HG02571 (cell line): ENCODE results near the gene RALGAPA2.

Experiments used
- ATAC-seq: cut with Tn5 transposase; IDR thresholded peaks from one replicate; pipeline ENCODE4 v1.9.1; 2021; ENCODE audit warnings: mild to moderate bottlenecking, moderate library complexity; ENCODE audit not compliant: unreplicated experiment

RALGAPA2 gene

DNA sequence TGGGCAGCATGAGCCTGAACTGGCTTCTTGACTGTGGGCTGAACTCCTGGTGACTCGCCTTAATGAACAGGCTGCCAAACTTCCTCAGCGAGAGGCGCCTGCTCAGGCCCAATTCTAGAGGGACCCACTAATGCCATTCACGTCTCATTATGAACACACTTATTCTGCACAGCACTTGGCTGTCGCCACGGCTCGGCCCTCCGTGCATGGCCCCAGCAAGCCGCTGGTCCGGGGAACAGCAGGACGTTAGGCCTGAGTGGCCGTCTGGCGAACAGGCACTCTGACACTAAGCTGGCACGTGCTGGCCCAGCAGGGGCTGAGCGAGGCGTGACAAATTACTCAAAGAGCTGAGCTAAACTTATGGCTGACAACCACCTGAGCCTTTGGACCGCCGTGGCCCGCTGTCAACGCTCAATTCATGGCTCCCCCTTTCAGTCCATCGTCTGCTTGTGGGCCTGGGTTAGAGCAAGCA is 298.6 kb downstream of the RALGAPA2 start:
- no peak for ATAC-seq

DNA sequence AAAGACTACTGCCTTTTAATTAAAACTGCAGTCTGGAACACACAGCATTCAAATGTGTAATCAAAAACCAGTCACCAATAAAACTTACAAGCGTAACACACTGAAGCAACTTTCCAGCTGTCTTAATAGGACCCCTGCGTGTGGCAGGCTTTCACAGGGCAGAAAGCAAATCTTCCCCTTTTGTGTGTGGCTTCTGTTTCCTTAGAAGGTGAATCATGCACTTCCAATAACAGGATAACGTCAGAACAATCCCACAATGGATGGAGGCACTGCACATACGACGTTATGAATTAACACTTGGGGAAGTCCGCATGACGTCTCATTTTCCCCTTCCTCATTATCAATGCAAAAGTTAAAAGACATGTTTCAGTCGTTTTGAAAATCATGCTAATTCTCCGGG is 299.7 kb downstream of the RALGAPA2 start:
- ATAC-seq: no peak

- ATAC-seq: no peak
Measured at GRCh38 chr20:20411836-20412235, 300.6 kb downstream of the RALGAPA2 start.

- ATAC-seq: no peak
Measured at GRCh38 chr20:20411402-20411801, 301.0 kb downstream of the RALGAPA2 start.

DNA sequence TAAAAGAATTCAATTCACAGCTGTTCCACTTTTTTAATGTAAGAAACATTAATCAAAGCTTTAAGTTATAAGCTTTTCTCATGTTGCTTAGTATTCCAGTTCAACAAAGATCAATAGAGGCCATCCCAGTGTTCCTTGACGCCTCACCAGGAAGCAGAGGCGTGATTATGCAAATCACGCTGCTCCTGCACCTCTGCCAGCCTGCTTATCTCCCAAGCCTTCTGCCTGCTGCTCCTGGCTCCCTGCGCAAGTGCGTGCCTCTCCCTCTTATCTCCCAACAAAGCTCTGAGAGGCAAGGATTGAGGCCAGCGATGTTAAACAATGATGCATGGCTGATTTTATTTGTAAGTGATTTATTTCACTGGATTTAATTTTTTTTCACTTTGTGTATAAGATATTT is 301.8 kb downstream of the RALGAPA2 start:
- ATAC-seq: no peak

DNA sequence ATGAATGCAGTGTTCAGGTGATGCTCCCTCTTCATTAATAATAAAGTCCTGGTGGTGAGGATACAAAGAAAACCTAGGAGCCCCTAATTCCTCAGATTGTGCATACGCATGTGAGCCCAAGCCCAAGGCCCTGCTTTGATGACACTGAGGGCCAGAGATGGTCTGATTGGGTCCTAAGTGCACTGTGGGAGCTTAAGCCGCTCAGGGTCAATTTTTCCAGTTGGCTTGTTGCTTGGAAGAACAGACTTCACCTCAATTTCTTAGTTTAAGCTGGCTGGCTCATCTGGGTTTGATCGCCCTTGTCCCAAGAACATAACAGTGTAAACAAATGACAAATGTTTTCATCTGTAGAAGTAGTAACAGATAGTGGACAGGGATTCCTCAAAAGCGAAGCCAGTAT is 303.1 kb downstream of the RALGAPA2 start:
- ATAC-seq: no peak

DNA sequence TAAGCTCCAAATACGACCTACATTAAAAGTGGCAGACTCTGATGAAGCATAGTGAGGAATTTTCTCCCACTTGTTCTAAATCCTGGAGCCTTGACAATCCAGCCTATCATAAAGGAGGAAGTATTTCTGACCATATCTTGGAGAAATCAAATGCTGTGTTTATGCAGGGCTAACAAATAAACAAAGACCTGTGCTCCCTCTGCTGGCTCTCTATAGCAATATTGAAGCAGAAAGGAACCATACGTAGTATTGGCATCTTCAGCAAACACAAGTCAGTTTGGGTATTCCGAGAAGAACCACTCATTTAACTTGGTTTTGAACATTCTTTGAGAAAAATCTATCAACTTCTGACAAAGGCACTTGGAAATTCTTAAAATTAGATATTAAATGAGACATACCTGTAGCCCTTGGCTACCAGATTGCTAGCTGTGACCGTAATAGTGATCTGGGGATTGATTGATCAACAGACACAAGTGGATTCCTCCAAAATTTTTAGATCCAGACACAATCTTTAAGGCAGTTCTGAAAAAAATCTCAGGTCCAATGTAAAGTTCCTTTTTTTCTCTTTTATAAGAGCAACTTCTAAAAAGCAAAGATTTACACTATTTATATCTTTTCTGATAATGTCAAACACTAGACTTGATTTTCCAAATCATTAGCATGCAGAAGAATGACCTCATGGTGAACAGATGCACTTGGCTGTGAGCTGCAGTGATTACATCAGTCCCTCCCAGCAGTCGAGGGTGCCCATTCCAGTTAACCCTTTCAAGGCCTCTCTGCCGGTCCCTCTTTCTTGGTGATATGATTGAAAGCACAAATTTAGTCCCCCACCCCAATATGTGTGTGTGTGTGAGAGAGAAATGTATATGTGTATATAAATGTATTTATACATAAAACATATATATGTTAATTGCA is 304.3 kb downstream of the RALGAPA2 start:
- no peak for ATAC-seq

DNA sequence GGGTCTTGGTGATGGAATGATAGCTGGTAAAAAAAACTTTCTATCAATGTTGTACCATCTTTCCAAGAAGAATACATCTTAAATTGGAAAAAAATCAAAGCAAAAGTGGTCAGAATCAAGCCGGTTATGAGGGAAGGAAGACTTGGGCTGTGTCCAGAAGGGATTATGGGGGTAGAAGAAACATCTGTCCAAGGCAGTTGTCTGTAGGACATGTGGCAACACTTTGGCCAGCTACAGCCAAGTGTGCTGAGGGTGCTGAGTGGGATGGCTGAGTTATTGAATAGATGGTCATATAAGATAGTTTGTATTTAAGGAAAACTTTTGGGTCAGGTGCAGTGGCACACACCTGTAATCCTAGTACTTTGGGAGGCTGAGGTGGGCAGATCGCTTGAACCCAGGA is 306.1 kb downstream of the RALGAPA2 start:
- ATAC-seq: no peak

- no peak for ATAC-seq
Measured at GRCh38 chr20:20405623-20406022, 306.8 kb downstream of the RALGAPA2 start.

DNA sequence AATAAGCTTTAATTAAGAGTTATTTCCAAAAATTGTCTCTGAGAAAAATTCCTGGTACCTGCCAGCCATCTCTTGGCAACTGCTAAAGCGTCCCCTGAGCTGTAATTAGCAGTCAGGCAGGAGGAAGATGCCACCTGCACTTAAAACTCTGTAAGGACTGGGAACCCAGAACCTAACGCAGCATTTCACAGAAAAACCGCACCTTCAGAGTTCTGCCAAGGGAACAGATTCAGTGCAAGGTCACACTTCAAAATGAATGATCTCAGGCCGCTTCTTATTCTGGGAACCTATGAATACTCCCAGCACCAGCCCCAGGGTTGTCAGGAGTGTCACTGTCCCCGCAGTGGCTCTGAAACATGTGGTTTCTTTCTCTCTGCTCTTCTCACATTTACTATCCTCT is 307.8 kb downstream of the RALGAPA2 start:
- no peak for ATAC-seq

GRCh38 chr20:20401991-20402390 is 310.5 kb downstream of the RALGAPA2 start:
- no peak for ATAC-seq

GRCh38 chr20:20399531-20400500 is 312.6 kb downstream of the RALGAPA2 start:
- ATAC-seq: no peak

GRCh38 chr20:20398123-20398522 is 314.3 kb downstream of the RALGAPA2 start:
- no peak for ATAC-seq

DNA sequence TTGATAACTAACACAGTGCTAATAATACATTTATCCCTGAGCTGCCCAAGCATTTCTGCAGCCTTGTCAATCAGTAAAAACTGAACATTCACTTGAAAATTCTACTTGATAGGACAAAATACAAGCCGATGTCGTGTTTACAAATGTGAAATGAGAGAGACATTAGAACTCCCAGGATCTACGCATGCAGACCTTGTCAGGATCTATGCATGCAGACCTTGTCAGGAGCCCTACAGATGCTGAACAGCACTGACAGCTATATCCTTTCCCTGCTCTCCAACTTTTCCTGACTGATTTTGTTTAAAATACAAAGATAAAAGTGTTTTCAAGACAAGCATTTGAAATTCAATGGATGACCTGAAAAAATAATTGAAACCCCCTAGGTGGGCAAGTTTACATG is 315.6 kb downstream of the RALGAPA2 start:
- ATAC-seq: no peak

- no peak for ATAC-seq
Measured at GRCh38 chr20:20395903-20396568, 316.4 kb downstream of the RALGAPA2 start.

GRCh38 chr20:20395087-20395486 is 317.4 kb downstream of the RALGAPA2 start:
- ATAC-seq: no peak

DNA sequence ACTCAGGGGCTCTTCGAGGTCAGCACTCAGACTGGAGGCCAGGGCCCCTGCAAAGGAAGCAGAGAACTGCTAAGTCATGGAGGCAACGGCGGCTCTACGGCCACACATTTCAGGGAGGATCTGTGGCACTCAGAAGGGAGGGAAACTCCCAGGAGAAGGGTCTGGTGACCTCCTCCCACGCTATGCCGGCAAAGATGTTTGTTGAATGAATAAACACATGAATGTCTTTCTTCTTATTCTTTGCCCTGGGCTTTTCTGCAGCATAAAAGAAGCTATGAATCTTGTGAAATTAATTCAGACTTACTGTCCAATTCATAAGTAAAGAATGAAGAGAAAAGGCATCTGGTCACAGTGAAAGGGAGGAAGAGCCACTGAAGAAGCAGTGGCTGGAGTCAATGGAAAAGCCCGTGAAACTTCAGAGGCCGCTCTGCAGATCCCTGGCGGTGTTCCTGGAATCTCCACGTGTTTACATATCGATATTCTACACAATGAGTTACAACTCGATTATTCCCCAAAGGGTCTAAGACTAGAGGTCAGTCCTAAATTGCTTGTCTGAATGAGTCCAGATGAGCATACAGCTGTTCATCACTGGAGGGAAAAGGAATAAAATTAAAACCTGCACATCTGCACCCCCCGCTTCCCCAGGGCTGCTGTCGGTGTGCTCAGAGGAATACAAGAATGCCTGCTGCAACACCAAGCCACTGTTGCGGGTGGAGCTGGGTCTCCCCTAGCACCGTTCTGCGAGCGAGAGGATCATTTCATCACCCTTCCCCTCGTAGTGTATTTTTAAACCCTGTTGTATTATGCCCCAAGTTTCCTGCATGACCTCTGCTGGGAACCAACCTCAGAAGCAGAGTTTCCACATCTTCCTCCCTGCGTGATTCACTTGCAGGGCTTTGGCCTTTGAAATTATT is 319.0 kb downstream of the RALGAPA2 start:
- ATAC-seq: no peak

DNA sequence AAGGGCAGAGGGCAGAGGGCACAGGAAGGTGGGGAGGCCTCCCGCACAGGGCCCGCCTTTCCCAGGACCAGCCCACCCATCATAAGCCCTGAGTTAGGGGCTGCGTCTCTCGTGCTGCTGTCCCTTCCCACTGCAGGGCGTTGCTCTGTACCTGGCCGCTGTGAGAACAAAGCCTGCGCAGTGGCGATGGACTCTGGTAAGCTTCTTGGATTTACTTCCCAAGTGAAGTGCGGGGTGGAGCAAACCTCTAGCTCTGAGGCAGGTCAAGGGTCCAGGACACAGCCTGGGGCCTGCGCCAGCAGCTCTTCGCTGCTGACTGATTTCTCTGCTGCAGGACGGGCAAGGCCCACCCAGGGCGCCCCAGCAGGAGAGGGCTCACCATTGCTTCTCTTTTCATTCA is 320.7 kb downstream of the RALGAPA2 start:
- no peak for ATAC-seq

GRCh38 chr20:20391115-20391514 is 321.3 kb downstream of the RALGAPA2 start:
- no peak for ATAC-seq

DNA sequence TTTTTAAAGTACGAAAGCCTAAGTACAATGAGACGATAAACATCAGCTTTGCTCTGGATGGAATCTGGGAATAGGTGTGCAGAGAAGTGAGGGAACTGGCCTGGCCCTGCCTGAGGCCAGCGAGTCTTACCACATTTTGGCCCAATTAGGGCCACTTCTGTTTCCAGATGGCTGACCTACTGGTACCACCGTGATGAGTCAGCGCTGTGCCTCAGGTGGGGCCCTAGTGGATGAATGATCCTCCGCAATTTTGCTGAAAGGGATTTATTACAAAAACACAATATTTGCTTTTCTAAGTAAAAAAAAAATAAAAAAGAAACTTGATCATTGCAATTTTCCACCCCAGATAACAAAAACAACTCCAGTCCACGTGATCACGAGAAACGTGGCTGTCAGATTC is 322.1 kb downstream of the RALGAPA2 start:
- ATAC-seq: no peak
